C4-2B (cell line): Measurements from ENCODE around the gene APPBP2.
"Not testable (repeated sequence)": the region's sequence is repeated elsewhere in the genome, so short reads cannot be mapped to it uniquely, and the experiment has no call there.

Experiments
- H3K27ac ChIP-seq: fragments of 450-650 bp; 2 replicates; pipeline ENCODE4 v1.5.1; 2017
- ZFX ChIP-seq: fragments of 450-650 bp; IDR thresholded peaks from 2 replicates; pipeline ENCODE4 v1.6.1; 2017
- TF ChIP-seq, protein P1 (sequence below): fragments of 450-650 bp; conservative IDR thresholded peaks from 2 replicates; pipeline ENCODE4 v1.5.1; 2017; ENCODE audit warnings: mild to moderate bottlenecking

The APPBP2 gene

DNA sequence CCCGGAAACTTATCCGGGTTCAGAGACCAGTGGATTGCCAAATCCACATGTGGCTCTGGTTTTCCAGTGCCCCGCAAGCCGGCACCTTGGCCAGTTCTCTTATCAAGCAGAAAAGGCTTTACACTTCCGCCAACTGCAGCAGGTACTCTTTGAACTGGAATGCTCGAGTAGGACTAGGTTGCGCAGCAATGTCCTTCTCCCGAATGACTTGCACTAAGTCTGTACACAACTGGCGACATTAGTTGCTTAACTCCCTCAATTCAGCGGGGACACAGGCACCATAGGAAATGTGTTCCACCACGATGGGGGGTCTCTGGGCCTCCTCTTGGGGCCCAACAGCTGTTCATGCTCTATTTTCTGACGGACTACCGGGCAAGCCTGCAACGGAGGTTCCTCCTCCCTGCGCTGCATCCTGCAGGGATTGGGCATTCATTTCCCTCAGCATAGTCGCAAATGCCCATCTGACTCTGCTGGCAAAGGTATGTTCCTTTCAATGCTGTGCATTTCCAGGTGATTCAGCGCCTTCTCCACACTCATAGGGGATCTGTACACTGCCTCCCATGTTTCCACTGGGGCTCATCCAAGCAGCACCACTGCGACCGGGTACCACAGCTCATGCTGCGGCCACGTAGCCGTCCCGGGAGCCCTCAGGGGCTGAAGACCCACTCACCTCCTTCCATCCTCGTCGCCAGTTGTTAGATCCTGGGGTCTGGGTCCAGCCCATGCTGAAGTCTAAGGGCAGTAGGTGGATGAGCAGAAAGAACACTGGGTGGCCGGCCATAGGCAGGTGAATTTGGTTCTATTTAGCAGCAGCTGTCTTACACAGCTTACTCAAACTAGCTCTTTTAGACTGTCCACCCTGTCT, 34.2 kb upstream of the APPBP2 start:
- H3K27ac ChIP-seq, result no peak overlapping the region

GRCh38 chr17:60559659-60559994, 33.6 kb upstream of the APPBP2 start:
- no peak for TF ChIP-seq ZFX
- TF ChIP-seq, protein P1, sequence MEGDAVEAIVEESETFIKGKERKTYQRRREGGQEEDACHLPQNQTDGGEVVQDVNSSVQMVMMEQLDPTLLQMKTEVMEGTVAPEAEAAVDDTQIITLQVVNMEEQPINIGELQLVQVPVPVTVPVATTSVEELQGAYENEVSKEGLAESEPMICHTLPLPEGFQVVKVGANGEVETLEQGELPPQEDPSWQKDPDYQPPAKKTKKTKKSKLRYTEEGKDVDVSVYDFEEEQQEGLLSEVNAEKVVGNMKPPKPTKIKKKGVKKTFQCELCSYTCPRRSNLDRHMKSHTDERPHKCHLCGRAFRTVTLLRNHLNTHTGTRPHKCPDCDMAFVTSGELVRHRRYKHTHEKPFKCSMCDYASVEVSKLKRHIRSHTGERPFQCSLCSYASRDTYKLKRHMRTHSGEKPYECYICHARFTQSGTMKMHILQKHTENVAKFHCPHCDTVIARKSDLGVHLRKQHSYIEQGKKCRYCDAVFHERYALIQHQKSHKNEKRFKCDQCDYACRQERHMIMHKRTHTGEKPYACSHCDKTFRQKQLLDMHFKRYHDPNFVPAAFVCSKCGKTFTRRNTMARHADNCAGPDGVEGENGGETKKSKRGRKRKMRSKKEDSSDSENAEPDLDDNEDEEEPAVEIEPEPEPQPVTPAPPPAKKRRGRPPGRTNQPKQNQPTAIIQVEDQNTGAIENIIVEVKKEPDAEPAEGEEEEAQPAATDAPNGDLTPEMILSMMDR, result no peak
- H3K27ac ChIP-seq, result no peak overlapping the region

More for the DNA sequence above, 34.2 kb upstream of the APPBP2 start:
- no peak for TF ChIP-seq ZFX
- TF ChIP-seq, protein P1, result no peak

DNA sequence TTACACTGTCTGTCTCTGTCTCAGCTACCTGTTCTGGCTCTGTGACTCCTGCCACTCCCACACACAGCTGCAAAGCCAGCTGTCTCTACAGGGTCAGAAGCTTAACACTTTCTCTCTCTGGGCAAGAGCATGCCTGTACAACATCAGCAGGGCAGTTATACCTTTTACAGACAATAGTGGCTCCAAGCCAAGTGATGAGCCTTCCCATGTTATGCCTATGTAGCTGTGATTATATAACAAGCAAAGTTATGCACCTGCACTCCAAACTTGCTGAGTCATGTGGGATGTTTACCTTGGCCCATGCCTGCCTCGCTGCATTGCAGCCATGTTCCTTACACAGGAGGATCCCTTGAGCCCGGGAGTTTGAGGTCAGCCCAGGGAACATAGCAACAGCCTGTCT, 31.8 kb upstream of the APPBP2 start:
- TF ChIP-seq, protein P1, result no peak
- TF ChIP-seq ZFX, result no peak
- H3K27ac ChIP-seq, result no peak overlapping the region

DNA sequence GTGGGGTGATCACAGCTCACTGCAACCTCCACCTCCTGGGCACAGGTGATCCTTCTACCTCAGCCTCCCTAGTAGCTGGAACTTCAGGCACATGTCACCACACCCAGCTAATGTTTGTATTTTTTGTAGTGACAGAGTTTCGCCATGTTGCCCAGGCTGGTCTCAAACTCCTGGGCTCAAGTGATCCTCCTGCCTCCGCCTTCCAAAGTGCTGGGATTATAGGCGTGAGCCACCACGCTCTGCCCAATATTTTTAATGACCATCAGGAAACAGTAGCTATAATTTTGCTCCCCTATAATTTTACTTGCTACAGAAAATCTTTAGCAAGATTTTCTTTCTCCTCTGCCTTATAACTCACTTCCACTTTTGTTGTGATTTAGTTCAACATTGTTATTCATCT, 29.7 kb upstream of the APPBP2 start:
- H3K27ac ChIP-seq, result no peak overlapping the region
- TF ChIP-seq, protein P1, result no peak
- no peak for TF ChIP-seq ZFX

DNA sequence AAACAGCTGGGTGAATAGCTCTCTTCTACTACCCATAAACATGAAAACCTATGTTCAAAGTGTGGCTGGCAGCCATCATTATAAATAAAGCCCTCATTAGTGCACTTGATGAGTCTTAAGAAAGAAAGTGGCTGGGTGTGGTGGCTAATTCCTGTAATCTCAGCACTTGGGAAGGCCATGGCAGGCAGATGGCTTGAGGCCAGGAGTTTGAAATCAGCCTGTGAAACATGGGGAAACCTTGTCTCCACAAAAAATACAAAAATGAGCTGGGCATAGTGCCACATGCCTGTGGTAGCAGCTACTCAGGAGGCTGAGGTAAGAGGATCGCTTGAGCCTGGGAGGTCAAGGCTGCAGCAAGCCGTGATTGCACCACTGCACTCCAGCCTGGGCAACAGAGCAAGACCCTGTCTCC, 28.3 kb upstream of the APPBP2 start:
- no peak overlapping the region for H3K27ac ChIP-seq
- TF ChIP-seq, protein P1, result no peak
- TF ChIP-seq ZFX, result no peak

DNA sequence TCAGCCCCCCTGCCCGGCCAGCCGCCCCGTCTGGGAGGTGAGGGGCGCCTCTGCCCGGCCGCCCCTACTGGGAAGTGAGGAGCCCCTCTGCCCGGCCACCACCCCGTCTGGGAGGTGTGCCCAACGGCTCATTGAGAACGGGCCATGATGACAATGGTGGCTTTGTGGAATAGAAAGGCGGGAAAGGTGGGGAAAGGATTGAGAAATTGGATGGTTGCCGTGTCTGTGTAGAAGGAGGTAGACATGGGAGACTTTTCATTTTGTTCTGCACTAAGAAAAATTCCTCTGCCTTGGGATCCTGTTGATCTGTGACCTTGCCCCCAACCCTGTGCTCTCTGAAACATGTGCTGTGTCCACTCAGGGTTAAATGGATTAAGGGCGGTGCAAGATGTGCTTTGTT, 26.2 kb upstream of the APPBP2 start:
- H3K27ac ChIP-seq, result not testable (repeated sequence)

DNA sequence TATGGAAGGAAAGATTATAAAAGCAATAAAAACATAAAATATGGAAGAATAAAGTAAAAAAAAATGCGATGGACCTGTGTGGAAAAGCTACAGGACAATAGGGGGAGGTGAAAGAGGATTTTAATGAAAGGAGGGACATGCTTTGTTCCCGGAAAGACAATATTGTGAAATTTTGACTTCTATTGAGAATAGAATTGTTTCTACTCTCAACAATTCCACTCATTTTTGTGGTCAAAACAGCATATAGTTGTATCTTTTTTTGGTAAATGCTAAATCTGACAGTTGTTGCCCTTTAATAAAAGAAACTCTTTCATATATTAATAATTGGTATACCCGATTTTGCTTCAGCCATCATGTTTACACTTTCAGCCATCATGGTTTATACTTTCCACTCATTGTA, 22.9 kb upstream of the APPBP2 start:
- TF ChIP-seq, protein P1, result no peak
- TF ChIP-seq ZFX, result no peak
- no peak overlapping the region for H3K27ac ChIP-seq
